Measurements from ENCODE around the gene COL18A1. TPM values are rescaled to one million over a fixed set of nuclear protein-coding genes. Genes with fewer than 3 reads are reported as not detected.

The COL18A1 gene
- polyA plus RNA-seq, 3 donors: 0.80 to 4.1 (median 1.1) TPM

DNA sequence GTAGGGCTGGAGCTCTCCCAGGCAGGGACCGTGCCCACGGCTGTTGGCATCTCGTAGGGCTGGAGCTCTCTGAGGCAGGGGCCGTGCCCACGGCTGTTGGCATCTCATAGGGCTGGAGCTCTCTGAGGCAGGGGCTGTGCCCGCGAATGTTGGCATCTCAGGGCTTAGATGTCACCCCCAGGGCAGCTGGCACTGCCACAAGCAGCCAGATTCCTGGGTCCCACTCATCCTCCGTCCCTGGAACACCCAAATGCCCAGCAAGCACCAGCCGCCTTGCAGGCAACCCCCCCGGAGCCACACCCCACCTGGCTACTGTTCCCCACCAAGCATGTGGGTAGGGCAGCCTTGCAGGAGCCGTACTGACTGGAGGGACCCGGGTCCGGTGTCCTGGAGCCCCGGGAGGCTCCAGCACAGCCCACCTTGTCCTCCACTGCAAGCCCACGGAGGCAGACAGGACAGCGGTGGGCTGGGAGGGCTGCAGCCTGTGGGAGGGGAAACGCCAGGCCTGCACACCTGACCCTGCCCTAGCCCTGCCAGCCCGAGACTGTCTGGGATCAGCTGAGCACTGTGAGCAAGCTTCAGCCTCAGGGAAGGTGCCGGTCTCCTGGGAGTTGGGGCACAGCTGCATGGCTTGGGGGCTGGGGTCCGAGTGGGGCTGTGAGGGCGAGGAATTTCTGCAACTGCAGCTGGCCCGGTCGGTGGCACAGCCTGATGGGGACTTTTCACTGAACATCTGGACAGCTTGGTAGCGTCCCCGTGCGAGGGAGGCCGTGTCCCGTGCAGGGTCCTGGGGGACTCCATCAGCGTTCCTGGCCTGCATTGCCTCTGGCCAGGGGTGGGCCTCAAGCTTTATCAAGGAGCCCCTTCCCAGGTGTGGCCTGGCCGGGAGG, 53.6 kb downstream of the COL18A1 start:
- Histone ChIP-seq H3K79me2 (ENCODE audit: insufficient read depth, low read length) (no peaks in the 10 kb centered on the region), H2AFZ (ENCODE audit: insufficient read depth, low read depth, low read length, poor library complexity, severe bottlenecking) (no peak overlapping the region), H3K9ac (ENCODE audit: insufficient read depth, low read length, poor library complexity, severe bottlenecking) (no peak overlapping the region), H3K9me3 (replicated peaks in 1 of 2; ENCODE audit: control insufficient read depth in 1 of 2, insufficient read depth in 1 of 2, low read length in 2 of 2) (peaks cover 0 to 4% of the 10 kb centered on the region in 2 donors), H3K27me3 (ENCODE audit: control insufficient read depth in 2 of 2, insufficient read depth in 2 of 2, low read length in 2 of 2) (no peaks in the 10 kb centered on the region), H3K4me3 (replicated peaks in 1 of 3; ENCODE audit: low read depth in 2 of 3, low read length in 3 of 3) (no peak overlapping the region), H3K27ac (ENCODE audit: low read depth in 1 of 2, low read length in 2 of 2) (no peak overlapping the region), H4K20me1 (ENCODE audit: insufficient read depth, low read length) (no peaks in the 10 kb centered on the region), H3K4me1 (ENCODE audit: control insufficient read depth in 1 of 2, insufficient read depth in 2 of 2, low read length in 2 of 2) (no peaks in the 10 kb centered on the region), H3K36me3 (replicated peaks in 1 of 2; ENCODE audit: control insufficient read depth in 1 of 2, insufficient read depth in 2 of 2, low read length in 2 of 2) (no peaks in the 10 kb centered on the region), H3K4me2 (replicated peaks; ENCODE audit: extremely low read depth, low read length, poor library complexity, severe bottlenecking) (no peak overlapping the region)
- DNase-seq: no peak
- WGBS (ENCODE audit: insufficient coverage): 91% methylated on average over 29 of the region's 30 CpGs
- TF ChIP-seq, protein P1, sequence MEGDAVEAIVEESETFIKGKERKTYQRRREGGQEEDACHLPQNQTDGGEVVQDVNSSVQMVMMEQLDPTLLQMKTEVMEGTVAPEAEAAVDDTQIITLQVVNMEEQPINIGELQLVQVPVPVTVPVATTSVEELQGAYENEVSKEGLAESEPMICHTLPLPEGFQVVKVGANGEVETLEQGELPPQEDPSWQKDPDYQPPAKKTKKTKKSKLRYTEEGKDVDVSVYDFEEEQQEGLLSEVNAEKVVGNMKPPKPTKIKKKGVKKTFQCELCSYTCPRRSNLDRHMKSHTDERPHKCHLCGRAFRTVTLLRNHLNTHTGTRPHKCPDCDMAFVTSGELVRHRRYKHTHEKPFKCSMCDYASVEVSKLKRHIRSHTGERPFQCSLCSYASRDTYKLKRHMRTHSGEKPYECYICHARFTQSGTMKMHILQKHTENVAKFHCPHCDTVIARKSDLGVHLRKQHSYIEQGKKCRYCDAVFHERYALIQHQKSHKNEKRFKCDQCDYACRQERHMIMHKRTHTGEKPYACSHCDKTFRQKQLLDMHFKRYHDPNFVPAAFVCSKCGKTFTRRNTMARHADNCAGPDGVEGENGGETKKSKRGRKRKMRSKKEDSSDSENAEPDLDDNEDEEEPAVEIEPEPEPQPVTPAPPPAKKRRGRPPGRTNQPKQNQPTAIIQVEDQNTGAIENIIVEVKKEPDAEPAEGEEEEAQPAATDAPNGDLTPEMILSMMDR (IDR thresholded peaks at IDR 0.05): no peak
- intact Hi-C loops (cut with micrococcal nuclease): no loop called here
- H3K4me1 Mint-ChIP-seq: no peaks in the 10 kb centered on the region
- peaks cover 2 to 17% (median 14%) of the 10 kb centered on the region in 3 donors for H3K27me3 Mint-ChIP-seq (ENCODE audit: low read depth in 3 of 3)
- H3K4me3 Mint-ChIP-seq: no peak overlapping the region
- H3K9me3 Mint-ChIP-seq: peaks cover 0 to 17% (median 8%) of the 10 kb centered on the region in 7 donors
- H3K27ac Mint-ChIP-seq: no peak overlapping the region
- no peaks in the 10 kb centered on the region for H3K36me3 Mint-ChIP-seq

- Histone ChIP-seq H3K4me3 (replicated peaks in 1 of 3; ENCODE audit: low read depth in 2 of 3, low read length in 3 of 3) (no peak overlapping the region), H2AFZ (ENCODE audit: insufficient read depth, low read depth, low read length, poor library complexity, severe bottlenecking) (no peak overlapping the region), H3K4me1 (ENCODE audit: control insufficient read depth in 1 of 2, insufficient read depth in 2 of 2, low read length in 2 of 2) (no peaks in the 10 kb centered on the region), H3K9me3 (replicated peaks in 1 of 2; ENCODE audit: control insufficient read depth in 1 of 2, insufficient read depth in 1 of 2, low read length in 2 of 2) (peaks cover 0 to 3% of the 10 kb centered on the region in 2 donors), H4K20me1 (ENCODE audit: insufficient read depth, low read length) (no peaks in the 10 kb centered on the region), H3K9ac (ENCODE audit: insufficient read depth, low read length, poor library complexity, severe bottlenecking) (no peak overlapping the region), H3K79me2 (ENCODE audit: insufficient read depth, low read length) (no peaks in the 10 kb centered on the region), H3K36me3 (replicated peaks in 1 of 2; ENCODE audit: control insufficient read depth in 1 of 2, insufficient read depth in 2 of 2, low read length in 2 of 2) (no peaks in the 10 kb centered on the region), H3K4me2 (replicated peaks; ENCODE audit: extremely low read depth, low read length, poor library complexity, severe bottlenecking) (no peak overlapping the region), H3K27ac (ENCODE audit: low read depth in 1 of 2, low read length in 2 of 2) (no peak overlapping the region), H3K27me3 (ENCODE audit: control insufficient read depth in 2 of 2, insufficient read depth in 2 of 2, low read length in 2 of 2) (no peaks in the 10 kb centered on the region)
- TF ChIP-seq, protein P1 (IDR thresholded peaks at IDR 0.05): no peak
- 92% methylated on average over 15 of the region's 23 CpGs for WGBS (ENCODE audit: insufficient coverage)
- H3K27ac Mint-ChIP-seq: no peak overlapping the region
- H3K4me1 Mint-ChIP-seq: no peaks in the 10 kb centered on the region
- intact Hi-C loops (cut with micrococcal nuclease): no loop called here
- peaks cover 5 to 18% (median 17%) of the 10 kb centered on the region in 3 donors for H3K27me3 Mint-ChIP-seq (ENCODE audit: low read depth in 3 of 3)
- H3K9me3 Mint-ChIP-seq: peaks cover 0 to 18% (median 8%) of the 10 kb centered on the region in 7 donors
- no peaks in the 10 kb centered on the region for H3K36me3 Mint-ChIP-seq
- H3K4me3 Mint-ChIP-seq: no peak overlapping the region
- DNase-seq: no peak
Observed at GRCh38 chr21:45459171-45460010, 54.4 kb downstream of the COL18A1 start.

Measured in CD14-positive monocyte (primary cell).